IMR-90 (cell line): ENCODE results near the gene KCTD2.
"Not testable (repeated sequence)": the region's sequence is repeated elsewhere in the genome, so short reads cannot be mapped to it uniquely, and the experiment has no call there.

Experiments
- FOS ChIP-seq: fragments of 150-350 bp; IDR thresholded peaks from 2 replicates; pipeline ENCODE4 v1.6.1; 2016; ENCODE audit warnings: low read depth, low read length
- MAZ ChIP-seq: IDR thresholded peaks from 2 replicates; pipeline ENCODE4 v1.6.1; 2012; ENCODE audit warnings: low read depth, mild to moderate bottlenecking, low read length, improper control_type of control experiment, moderate library complexity, borderline replicate concordance
- POLR2A ChIP-seq: IDR thresholded peaks from 2 replicates; pipeline ENCODE4 v1.6.1; 2012; ENCODE audit warnings: mild to moderate bottlenecking, low read depth, low read length
- TF ChIP-seq, protein P1 (sequence below): conservative IDR thresholded peaks from 2 replicates; pipeline ENCODE4 v1.5.1; 2012; ENCODE audit warnings: mild to moderate bottlenecking, low read depth, low read length, improper control_type of control experiment

GRCh38 chr17:75006084-75006483, 40.9 kb upstream of the KCTD2 start:
- TF ChIP-seq, protein P1, sequence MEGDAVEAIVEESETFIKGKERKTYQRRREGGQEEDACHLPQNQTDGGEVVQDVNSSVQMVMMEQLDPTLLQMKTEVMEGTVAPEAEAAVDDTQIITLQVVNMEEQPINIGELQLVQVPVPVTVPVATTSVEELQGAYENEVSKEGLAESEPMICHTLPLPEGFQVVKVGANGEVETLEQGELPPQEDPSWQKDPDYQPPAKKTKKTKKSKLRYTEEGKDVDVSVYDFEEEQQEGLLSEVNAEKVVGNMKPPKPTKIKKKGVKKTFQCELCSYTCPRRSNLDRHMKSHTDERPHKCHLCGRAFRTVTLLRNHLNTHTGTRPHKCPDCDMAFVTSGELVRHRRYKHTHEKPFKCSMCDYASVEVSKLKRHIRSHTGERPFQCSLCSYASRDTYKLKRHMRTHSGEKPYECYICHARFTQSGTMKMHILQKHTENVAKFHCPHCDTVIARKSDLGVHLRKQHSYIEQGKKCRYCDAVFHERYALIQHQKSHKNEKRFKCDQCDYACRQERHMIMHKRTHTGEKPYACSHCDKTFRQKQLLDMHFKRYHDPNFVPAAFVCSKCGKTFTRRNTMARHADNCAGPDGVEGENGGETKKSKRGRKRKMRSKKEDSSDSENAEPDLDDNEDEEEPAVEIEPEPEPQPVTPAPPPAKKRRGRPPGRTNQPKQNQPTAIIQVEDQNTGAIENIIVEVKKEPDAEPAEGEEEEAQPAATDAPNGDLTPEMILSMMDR: not testable (repeated sequence)
- TF ChIP-seq FOS, POLR2A, MAZ: not testable (repeated sequence)
